ENCODE measurements around the gene KCTD17.

- TF ChIP-seq REST (IDR thresholded peaks at IDR 0.05; ENCODE audit: insufficient read depth in 1 of 2, low read depth in 2 of 2, low read length in 2 of 2) (no peak), SIN3A (IDR thresholded peaks at IDR 0.05; ENCODE audit: borderline replicate concordance, insufficient read depth, low read length) (no peak)
Measured at GRCh38 chr22:37051391-37052385, at the start of gene KCTD17.

Data from PFSK-1 (cell line).